Activated naive CD4-positive, alpha-beta T cell (primary cell): ENCODE measurements around the gene LGI2.
"Not testable (repeated sequence)": the region's sequence is repeated elsewhere in the genome, so short reads cannot be mapped to it uniquely, and the experiment has no call there.

Source experiments
- DNase-seq, 4 experiments: peaks; one replicate each; lab custom pipeline; 2025; lab: John Stamatoyannopoulos, UW

LGI2 gene

DNA sequence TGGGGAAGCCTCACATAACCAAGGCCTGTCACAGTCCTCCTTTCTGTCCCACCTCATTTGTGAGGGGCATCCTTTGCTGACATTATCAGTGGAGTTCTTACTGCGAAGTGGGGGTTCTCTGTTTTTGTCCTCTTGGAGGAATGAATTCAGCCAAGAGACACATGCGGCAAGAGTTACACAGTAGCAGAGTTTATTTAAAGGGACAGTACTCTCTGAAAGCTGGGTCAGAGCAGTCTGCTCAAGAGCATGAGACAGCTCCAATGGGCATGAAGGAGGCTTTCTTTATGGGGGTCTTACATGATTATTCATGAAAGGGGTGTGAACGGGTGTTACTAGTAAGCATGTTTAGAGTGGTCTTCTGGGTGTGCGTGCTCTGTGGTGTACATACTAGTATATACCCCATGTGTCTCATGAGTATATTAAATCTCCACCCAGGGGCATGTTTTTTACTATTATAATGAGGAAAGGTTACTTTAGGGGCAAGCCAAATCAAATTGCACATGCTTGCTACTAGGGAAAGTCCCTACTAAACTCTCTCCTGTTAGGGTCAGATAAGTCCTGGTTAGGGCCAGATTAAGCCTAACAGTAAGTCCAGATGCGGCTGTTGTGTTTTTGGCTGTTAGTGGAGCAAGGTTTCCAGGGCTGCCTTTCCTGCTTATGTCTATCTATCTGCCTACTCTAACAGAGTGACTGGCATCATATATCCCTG lies 19.8 kb upstream of the LGI2 start:
- DNase-seq, result no peak

DNA sequence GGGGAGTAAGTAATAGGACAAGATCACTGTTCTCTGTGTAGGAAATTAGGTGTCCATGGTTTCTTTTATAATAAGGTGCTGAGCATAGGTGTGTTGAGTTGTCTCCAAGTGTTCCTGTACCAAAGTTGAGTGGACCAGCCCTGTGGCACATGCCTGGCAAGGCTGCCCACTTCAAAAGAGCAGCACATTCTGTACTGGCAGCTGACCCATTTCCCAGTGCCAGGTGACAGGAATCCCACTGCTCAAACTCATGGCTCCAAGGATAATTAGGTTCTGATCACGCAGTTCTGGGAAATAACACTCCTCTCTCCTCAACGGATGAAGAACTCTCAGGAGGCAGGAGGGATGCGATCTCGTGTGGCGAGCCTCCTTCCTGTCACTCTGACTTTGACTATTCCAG lies 12.8 kb upstream of the LGI2 start:
- DNase-seq, result no peak

DNA sequence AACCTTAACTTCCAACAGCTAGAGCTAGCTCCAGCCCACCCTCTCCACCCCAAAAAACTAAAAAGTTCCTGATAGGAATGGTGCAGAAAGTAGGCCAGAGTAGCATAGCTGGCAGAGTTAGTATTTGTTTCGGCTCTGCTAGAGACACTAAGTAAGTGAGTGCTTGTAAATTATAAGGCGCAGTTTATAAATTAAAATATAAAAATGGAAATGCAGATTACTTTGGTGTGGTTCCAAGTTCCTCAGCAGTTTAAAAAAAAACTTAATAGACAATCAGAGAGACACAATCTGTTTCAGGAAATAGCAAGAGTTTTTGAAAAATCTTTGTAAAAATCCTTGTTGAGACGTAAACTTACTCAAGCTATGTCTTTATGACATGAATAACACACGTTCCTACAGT lies 2.8 kb upstream of the LGI2 start:
- DNase-seq, result no peak

DNA sequence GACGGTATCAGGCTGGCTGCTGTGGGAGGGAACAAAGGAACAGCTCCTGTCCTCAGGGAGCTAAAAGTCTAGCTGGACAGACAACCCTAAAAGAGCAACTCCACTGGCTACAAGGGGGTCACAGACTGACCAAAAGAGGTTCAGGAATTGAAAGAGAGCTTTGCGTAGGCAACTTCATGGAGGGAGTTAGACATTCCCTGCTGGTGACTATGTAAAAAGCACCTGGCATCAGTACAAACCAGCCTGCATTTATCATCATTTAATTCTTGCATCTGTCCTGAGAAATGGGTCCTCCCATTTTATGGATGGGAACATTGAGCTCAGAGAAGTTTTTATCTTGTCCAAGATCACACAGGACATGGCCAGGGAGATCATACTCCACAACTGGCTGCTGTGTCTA lies 1.4 kb upstream of the LGI2 start:
- no peak for DNase-seq

DNA sequence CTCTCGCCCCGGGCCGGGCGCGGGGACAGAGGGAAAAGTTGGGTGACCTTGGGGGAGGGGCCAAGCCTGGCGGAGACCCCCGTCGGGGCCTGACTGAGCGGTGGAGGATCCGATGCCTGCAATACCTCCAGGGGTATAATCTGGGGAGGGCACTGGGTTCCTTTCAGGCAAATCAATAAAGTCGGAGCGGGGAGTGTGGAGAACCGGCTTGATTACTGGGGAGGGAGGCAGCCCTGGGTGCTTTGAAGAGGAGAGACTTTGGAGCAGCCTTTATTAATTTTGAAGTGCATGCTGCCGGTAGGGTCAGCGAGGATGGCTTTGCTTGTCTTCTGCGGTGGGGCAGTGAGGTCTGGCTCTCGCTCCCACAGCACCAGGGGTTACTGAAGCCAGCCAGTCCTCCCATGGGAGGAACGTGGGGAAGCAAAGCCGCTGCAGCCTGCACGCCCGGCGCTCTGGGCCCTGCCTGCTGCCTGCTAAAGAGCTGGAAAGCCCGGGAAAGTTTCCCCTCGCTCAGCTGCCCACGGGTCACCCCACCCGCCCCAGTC lies 403 bp upstream of the LGI2 start:
- DNase-seq, result no peak

DNA sequence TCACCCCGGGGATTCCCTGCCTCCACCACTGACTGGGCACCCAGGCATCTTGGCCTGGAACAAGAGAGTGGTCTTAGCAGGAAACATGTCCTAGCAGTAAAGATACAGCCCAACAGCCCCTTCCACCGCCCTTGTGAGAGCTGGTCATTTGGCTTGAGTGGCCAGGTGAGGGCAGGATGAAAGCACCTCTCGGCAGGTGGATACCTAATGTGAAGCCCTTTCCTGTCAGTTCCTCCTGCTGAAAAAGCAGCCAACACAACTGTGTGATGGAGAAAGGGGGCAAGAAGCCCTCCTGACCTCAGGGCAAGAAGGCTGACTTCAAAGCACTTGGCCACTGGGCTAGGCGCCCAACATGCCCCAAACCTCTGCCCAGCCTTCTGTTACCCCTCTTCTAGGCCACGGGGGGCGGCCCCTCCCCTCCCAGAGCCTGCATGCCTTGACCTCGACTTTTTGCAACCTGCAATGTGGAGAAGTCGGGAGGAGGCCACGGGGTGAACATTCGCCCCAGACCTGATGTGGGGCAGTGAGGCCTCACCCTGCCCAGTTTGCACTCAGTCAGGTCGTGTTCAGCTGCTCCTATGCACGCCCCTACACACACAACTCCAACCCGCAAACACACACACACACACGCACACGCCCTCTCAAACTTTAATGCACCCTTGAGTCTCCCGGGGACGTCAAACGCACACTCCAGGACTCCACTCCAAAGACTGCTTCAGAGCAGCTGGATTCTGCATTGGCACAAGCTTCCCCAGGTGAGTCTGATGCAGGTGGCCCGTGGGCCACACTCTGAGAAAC lies 1.1 kb downstream of the LGI2 start:
- DNase-seq, result no peak

DNA sequence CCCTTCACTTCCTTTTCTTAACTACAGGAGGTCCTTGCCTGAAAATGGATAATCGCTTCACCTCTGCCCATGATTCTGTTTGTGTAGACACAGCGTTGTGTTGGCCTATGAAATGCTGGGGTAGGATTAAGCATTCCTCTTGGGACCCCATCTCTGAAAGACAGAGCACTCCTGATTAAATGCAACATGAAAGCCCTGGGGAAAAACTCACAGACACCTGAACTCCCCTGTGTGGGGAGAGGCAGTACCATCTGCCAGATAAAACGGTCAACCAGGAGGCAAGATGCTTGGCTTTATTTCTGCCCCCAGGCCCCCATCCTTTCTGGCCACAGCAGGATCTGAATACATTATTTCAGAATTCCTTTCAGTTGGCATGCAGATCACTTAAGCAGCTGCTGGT lies 1.9 kb downstream of the LGI2 start:
- DNase-seq, result no peak

DNA sequence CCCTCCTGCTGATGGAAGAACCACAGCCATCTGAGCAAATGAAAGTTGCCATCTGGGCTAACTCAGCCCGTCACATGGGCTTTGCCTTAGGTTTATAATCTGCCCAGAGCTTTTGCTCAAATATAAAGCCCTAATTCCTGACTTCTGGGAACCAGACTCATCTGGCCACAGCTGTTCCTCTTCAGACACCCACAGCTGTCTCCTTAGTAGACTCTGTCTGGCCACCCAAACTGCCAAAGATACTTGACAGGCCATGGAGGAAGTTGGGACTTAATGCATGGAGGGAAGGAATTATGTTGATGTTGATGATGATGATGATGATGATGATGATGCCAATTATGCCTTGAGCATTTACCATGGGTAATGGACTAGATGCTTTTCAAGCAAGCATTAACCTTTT lies 8.0 kb downstream of the LGI2 start:
- no peak for DNase-seq

DNA sequence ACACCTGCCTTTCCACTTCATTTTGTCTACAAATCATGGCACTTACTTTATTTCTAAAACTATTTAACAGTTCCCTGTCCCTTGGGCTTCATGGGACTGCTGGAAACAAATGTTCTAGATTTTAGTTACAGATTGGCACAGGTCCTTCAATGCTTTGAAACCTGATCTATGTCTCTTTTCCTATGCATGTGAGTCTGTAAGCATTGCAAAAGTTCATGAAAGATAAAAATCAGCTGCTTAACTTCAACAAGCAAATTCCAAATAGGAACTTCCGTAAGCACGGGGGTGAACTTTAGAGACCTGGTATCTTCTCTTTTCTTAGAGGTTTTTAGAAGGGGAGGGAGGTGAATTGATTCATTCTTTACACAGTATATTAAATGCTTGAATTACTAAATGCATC lies 9.5 kb downstream of the LGI2 start:
- DNase-seq, result no peak

DNA sequence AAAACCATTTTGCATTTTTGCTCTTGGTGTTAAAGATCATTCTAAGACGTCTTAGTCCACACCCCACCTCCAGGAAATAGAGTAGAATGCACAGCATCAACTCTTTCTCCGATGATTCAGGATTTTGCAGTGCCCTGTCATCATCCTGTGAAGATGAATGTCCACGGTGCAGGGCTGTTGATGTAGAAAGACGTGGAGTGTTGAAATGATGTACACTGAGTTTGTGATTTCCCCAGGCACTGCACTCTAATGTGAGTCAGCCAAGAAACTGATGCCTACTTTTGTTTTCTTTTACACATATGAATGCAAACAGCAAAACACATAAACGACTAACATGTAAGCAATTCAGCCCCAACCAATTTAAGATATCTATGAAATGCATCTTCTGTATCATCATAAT lies 10.5 kb downstream of the LGI2 start:
- DNase-seq, result no peak

DNA sequence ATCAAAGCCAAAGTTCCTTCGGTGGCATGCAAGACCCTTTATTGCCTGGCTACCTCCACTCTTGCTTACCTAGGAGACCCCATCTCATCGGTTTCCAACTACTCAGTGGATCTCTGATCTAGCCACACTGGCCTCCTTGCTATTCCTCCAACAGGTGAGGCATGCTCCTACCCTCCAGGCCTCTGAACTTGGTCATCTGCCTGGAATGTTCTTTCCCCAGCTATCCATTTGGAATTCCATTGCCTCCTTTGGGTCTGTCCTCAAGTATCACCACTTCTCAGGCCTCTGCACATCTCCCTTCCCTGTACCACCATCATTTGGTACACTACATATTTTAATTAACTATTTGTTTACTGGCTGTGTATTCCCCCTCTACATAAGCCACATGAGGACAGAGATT lies 11.2 kb downstream of the LGI2 start:
- DNase-seq, result no peak

DNA sequence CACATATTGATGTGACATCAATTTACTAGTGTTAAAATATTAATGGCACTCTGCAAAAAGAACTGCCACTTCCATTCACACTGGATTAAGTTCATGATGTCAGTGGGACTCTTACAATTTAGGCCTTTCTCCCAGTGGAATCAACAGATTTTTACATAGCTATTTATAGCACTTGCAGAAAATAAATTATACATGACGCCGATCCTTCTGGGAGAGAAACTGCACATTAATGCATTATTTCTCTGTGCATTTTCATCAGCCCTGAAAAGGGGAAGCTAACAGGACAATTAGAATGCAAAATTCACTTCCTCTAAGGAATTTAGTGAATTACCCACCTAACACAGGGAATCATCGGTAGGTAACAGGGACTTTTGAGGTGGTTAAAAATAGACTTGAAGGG lies 15.7 kb downstream of the LGI2 start:
- DNase-seq, result no peak

DNA sequence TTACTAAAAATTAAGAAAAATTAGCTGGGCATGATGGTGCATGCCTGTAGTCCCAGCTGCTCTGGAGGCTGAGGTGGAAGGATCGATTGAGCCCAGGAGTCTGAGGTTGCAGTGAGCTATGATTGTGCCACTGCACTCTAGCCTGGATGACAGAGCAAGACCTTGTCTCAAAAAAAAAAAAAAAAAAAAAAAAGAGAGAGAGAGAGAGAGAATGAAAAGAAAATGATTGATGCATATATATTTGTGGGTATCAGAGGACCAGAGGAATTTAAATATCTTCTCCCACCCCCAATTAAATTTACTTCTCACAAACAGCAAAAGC lies 16.1 kb downstream of the LGI2 start:
- not testable (repeated sequence) for DNase-seq

DNA sequence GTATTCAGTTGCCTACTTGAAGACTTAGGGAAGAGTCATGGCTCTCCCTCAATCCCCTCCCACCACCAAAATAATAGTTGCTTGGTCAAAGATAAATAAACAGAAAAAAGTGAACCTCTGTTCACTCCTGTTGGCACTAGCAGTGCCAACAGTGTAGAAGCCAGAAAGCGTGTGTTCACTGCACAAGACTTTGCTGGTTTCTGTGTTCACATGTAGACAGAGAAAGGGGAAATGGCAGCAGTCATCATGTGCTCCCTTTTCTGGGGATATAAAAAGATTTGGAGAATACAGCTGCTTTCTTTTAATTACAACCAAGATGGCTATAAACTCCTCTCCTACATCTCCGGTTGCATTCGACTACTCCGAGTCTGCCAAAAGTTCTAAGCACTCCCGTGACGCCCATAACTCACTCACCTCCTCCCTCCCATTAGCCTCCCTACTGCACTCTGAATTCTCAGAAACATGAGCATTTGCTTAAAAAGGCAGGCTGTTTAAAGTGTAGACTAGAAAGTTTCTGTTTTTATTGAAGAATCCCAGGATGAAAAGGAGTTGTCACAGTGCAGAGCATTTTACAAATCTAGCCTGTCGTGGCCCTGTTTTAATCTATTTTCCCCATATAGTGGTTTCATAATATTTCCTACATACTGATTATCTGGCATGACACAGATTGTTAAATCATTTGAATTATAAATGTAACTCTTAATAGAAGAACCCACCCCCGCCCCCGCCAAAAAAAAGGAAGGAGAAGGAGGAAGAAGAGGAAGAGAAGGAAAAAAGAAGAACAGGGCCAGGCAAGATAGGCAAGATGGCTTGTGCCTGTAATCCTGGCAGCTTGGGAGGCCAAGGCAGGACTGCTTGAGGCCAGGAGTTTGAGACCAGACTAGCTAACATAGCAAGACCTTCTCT lies 16.7 kb downstream of the LGI2 start:
- no peak for DNase-seq

DNA sequence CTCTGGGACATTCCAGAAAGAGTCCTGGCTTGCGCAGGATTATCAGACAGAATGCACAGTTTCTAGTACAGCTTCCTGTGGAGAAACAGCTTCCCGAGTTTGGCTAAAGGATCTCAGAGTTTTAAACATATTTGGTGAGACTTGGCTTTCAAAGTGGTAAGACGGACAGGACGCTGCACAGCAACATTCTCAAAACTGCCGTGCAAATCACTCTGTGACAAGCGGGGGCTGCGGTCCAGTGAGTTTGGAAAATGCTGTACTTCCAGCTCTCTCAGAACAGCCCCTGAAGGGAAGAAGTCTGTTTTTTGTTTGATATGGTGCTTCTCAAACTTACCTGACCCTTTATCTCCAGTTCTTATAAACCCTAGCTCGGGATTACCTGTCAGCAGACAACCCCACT lies 18.1 kb downstream of the LGI2 start:
- no peak for DNase-seq

DNA sequence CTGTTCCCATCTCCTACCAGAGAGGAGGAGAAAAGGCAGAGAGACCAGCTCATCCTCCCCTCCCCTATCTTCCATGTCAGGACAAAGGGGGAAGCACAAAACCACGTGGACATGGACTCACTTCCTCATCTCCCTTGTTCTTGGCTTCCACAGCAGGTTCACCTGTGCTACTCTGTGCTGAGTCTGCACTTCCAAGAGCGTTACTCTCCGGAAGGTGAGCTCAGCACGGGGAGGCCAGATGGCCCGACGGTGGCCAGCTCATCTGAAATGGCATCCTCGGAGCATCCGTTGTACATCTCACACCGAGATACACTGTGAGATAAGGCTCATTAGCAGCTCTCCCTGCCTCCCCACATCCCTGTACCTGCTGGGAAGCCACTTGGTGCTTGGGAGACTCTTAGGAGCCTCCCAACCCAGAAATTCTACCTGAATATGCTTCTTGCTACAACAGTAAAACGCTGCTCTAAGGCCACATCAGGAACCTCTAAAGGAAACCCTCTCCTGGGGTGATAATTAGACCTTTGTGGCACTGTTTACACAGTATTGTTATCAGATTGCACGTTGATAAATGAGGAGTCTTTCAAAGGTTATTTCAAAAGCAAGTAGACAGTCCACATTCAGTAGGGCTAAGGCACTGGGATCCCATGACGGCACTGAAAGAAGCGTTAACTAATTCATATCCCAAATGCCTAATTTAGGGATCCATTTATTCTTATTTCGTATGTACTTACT lies 19.4 kb downstream of the LGI2 start:
- no peak for DNase-seq

DNA sequence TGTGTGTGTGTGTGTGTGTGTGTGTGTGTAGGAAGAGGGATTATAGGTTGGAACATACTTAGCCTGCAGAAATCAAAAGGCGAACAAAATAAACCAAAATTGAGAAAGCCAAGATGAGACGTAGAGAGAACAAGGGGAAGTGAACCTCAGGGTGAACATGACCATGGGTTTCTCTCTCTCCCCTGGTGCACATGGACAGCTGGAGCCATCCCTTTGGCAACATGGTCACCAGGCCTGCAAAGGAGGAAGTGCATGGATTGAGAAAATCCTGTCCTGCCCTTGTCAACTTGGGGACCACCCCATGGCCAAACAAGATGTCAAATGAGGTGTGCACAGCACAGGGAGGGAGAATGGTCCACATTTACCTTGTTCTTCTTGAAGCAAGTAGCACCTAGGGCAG lies 23.1 kb downstream of the LGI2 start:
- DNase-seq, result no peak

DNA sequence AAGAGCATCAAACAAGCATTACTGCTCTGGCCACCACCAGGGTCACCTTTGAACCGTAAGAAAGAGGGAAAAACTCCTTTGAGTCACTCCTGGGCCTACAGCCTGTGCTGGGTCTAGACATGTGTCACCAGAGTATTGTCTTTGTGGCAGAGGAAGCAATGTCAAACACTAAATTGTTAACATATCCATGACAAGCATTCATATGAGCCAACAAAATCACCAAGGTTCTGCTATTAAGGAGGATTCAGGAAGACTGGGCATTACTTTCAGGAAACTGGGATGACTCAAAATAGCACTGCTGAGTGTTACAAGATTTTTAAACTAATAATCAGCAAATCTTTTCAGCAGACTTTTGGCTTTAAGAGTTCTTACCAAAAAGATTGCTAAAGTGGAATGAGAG lies 28.1 kb downstream of the LGI2 start:
- no peak for DNase-seq

DNA sequence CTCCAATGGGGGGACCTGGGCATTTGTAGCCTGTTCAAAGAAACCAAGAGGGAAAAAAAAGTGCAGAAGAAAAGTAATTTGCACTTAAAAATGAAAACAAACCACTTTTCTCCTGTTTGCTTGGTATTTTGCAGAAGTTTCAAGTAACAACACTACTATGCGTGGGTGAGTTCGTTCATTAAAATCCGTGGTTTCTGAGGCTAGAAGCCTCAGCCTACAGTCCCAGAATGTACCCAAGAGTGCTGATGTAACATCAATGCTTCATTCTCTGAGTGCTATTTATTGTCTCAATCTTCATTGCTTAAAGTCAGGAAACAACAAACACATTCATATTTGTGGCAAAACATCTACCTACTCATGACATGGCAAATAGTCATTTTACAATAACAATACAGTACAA lies 29.2 kb downstream of the LGI2 start:
- no peak for DNase-seq

DNA sequence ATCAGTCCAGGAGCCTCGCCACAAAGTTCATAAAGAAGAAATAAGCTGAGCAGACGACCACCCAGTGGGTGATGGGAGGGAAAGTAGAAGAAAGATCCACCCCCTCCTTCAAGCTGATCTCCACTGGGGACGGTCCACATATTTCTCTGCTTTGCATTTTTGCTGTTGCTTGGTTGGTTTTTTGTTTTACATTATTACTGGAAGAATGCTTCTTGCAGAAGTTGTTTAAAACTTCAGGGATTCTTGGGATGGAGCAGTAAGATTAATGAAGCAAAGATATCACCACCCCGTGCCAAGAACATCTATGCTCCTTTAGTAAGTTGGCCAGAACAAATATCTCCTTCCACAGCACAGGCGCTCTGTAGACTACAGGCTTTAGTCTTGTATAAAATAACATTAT lies 30.1 kb downstream of the LGI2 start:
- DNase-seq, result no peak

DNA sequence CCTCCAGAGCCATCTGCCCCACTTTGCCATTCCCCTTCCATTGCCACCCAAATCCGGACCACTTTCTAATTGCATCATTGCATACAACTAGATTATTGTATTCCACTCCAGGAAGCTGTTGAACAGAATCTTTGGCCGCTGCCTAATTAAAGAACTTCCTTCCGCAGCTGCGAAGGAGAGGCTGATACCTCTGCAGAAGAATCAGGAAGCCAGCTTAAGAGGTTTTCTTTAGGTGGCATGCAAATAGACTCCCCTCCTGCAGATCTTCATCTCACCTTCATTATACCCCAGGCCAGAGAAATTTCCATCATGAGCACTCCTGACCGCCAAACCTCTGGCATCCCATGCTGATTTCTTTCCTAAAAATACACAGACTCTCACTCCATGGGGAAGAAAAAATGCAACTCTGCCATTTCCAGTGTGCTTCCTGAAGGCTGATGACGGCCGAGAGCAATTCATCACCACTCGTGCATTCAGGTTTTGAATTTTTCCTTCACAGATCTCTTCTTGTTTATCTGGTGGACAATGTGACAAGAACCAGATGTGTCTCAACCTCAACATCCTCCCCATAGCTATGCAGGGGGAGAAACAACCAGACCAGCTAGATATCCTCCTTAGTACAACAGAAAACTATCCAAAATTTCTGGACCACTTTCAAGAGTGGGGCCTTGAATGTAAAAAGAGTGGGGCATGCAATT lies 31.2 kb downstream of the LGI2 start:
- no peak for DNase-seq
